Retinal pigment epithelial cell (primary cell): ENCODE measurements around the gene FOXC1.

Experiments
- DNase-seq: peaks from one replicate; pipeline ENCODE4 v3.0.0-alpha.2; 2010; ENCODE audit warnings: low read depth
- H3K4me3 ChIP-seq: 2 replicates; pipeline ENCODE4 v1.5.1; 2011; ENCODE audit warnings: mild to moderate bottlenecking, low read length, control low read depth, moderate library complexity
- CTCF ChIP-seq: conservative IDR thresholded peaks from 2 replicates; pipeline ENCODE4 v1.5.1; 2011; ENCODE audit warnings: low read depth, low read length, control low read depth, inconsistent platforms

The FOXC1 gene

GRCh38 chr6:1630771-1631217 lies 21.1 kb downstream of the FOXC1 start:
- no peak for DNase-seq
- TF ChIP-seq CTCF, result no peak
- no peak overlapping the region for H3K4me3 ChIP-seq

GRCh38 chr6:1631251-1631650 lies 21.5 kb downstream of the FOXC1 start:
- no peak overlapping the region for H3K4me3 ChIP-seq
- no peak for DNase-seq
- TF ChIP-seq CTCF, result no peak

GRCh38 chr6:1633366-1634021 lies 23.8 kb downstream of the FOXC1 start:
- H3K4me3 ChIP-seq, result no peak overlapping the region
- TF ChIP-seq CTCF, result no peak
- no peak for DNase-seq

GRCh38 chr6:1634081-1634480 lies 24.4 kb downstream of the FOXC1 start:
- TF ChIP-seq CTCF, result no peak
- H3K4me3 ChIP-seq, result no peak overlapping the region
- no peak for DNase-seq

- H3K4me3 ChIP-seq, result no peak overlapping the region
- no peak for TF ChIP-seq CTCF
- DNase-seq, result no peak
Measured at GRCh38 chr6:1635305-1636010, 25.7 kb downstream of the FOXC1 start.

- DNase-seq, result no peak
- no peak overlapping the region for H3K4me3 ChIP-seq
- no peak for TF ChIP-seq CTCF
Measured at GRCh38 chr6:1636272-1636825, 26.6 kb downstream of the FOXC1 start.
